IMR-90 (cell line): ENCODE data around the gene MFNG. TPM values are rescaled to one million over a fixed set of nuclear protein-coding genes. Genes with fewer than 3 reads are reported as not detected.

ENCODE experiments used
- ATAC-seq: fragments of 200-7000 bp; cut with Tn5 transposase; 2 replicates; pipeline ENCODE4 v1.9.1; 2020; ENCODE audit warnings: low read depth, mild to moderate bottlenecking, moderate library complexity
- BruUV-seq: library from RNA; stranded (reverse); fragments of 400-500 nt; replicated peaks from 2 replicates; lab custom pipeline; 2021; lab: Mats Ljungman, UMichigan
- CTCF ChIA-PET: fragments of 300-600 bp; formaldehyde crosslinking; extraction: SDS; loops from one replicate; lab custom pipeline; 2021; ENCODE audit warnings: antibody characterized with exemption; lab: Yijun Ruan, JAX
- POLR2A ChIA-PET: fragments of 300-600 bp; sonication (Branson Sonifier 250); formaldehyde crosslinking; loops from one replicate; lab custom pipeline; 2022; ENCODE audit warnings: antibody characterized with exemption; ENCODE audit not compliant: unreplicated experiment; lab: Charles Lee
- DNase-seq: peaks from one replicate; pipeline ENCODE4 v3.0.0; 2013
- H2AFZ ChIP-seq: replicated peaks from 2 replicates; pipeline ENCODE3; 2013; ENCODE audit warnings: low read length, mild to moderate bottlenecking; ENCODE audit not compliant: poor library complexity
- H2AK5ac ChIP-seq: 2 replicates; pipeline ENCODE4 v1.6.1; 2013; ENCODE audit warnings: low read depth, low read length, inconsistent platforms
- H2AK9ac ChIP-seq: replicated peaks from 2 replicates; pipeline ENCODE3; 2013; ENCODE audit warnings: mild to moderate bottlenecking, low read depth, low read length, moderate library complexity; ENCODE audit not compliant: poor library complexity
- H2BK120ac ChIP-seq: 2 replicates; pipeline ENCODE4 v1.6.1; 2013; ENCODE audit warnings: low read depth, low read length, inconsistent platforms
- H2BK15ac ChIP-seq: 3 replicates; pipeline ENCODE4 v1.6.1; 2013; ENCODE audit warnings: low read depth, low read length, inconsistent platforms
- H2BK20ac ChIP-seq: 2 replicates; pipeline ENCODE4 v1.6.1; 2013; ENCODE audit warnings: low read depth, mild to moderate bottlenecking, inconsistent platforms, low read length, moderate library complexity
- H2BK5ac ChIP-seq: 2 replicates; pipeline ENCODE4 v1.6.1; 2013; ENCODE audit warnings: mild to moderate bottlenecking, low read depth, low read length, inconsistent platforms; ENCODE audit not compliant: poor library complexity, severe bottlenecking
- H3K14ac ChIP-seq: replicated peaks from 2 replicates; pipeline ENCODE4 v1.6.1; 2013; ENCODE audit warnings: low read depth, low read length, inconsistent platforms
- H3K18ac ChIP-seq: 2 replicates; pipeline ENCODE4 v1.6.1; 2013; ENCODE audit warnings: low read depth, low read length, control low read depth
- H3K23ac ChIP-seq: 2 replicates; pipeline ENCODE4 v1.6.1; 2013; ENCODE audit warnings: low read depth, low read length, inconsistent platforms
- H3K27ac ChIP-seq: 2 replicates; pipeline ENCODE4 v1.5.1; 2013; ENCODE audit warnings: mild to moderate bottlenecking, control low read depth, low read length; ENCODE audit not compliant: insufficient read depth
- H3K27me3 ChIP-seq: 2 replicates; pipeline ENCODE4 v1.6.1; 2013; ENCODE audit warnings: low read length; ENCODE audit not compliant: control insufficient read depth, insufficient read depth
- H3K36me3 ChIP-seq: 2 replicates; pipeline ENCODE4 v1.6.1; 2013; ENCODE audit warnings: low read length, mixed read lengths; ENCODE audit not compliant: control insufficient read depth, insufficient read depth
- H3K4ac ChIP-seq: 2 replicates; pipeline ENCODE4 v1.6.1; 2013; ENCODE audit warnings: low read depth, low read length, inconsistent platforms
- H3K4me1 ChIP-seq: 2 replicates; pipeline ENCODE4 v1.6.1; 2013; ENCODE audit warnings: low read length, mixed read lengths; ENCODE audit not compliant: control insufficient read depth, insufficient read depth
- H3K4me2 ChIP-seq: 2 replicates; pipeline ENCODE4 v1.6.1; 2013; ENCODE audit warnings: low read depth, mild to moderate bottlenecking, control low read depth, low read length, moderate library complexity
- H3K4me3 ChIP-seq: 2 replicates; pipeline ENCODE4 v1.5.1; 2013; ENCODE audit warnings: low read depth, mild to moderate bottlenecking, control low read depth, low read length, moderate library complexity; ENCODE audit not compliant: insufficient read depth
- H3K56ac ChIP-seq: 2 replicates; pipeline ENCODE4 v1.6.1; 2013; ENCODE audit warnings: low read length, inconsistent platforms; ENCODE audit not compliant: insufficient read depth; ENCODE audit errors: extremely low read depth
- H3K79me1 ChIP-seq, 2 experiments: 2 replicates each; pipeline ENCODE4 v1.6.1; 2013; ENCODE audit warnings: low read length in 2 of 2, inconsistent platforms in 1 of 2, low read depth in 1 of 2
- H3K9ac ChIP-seq: 2 replicates; pipeline ENCODE4 v1.6.1; 2013; ENCODE audit warnings: low read depth, low read length, control low read depth
- H3K9me1 ChIP-seq: 2 replicates; pipeline ENCODE4 v1.6.1; 2013; ENCODE audit warnings: low read length, inconsistent platforms; ENCODE audit not compliant: insufficient read depth
- H3K9me3 ChIP-seq: 2 replicates; pipeline ENCODE4 v1.6.1; 2013; ENCODE audit warnings: low read length; ENCODE audit not compliant: control insufficient read depth, insufficient read depth
- H4K20me1 ChIP-seq: 2 replicates; pipeline ENCODE4 v1.6.1; 2013; ENCODE audit warnings: low read length, inconsistent platforms; ENCODE audit not compliant: insufficient read depth
- H4K5ac ChIP-seq: 2 replicates; pipeline ENCODE4 v1.6.1; 2013; ENCODE audit warnings: mild to moderate bottlenecking, low read depth, low read length, control low read depth
- H4K8ac ChIP-seq, 2 experiments: 2 replicates each; pipeline ENCODE4 v1.6.1; 2013; ENCODE audit warnings: low read depth in 2 of 2, low read length in 2 of 2, control low read depth in 1 of 2, inconsistent platforms in 1 of 2
- H4K91ac ChIP-seq: 2 replicates; pipeline ENCODE4 v1.6.1; 2013; ENCODE audit warnings: low read depth, low read length, inconsistent platforms; ENCODE audit not compliant: insufficient read depth
- CEBPB ChIP-seq: IDR thresholded peaks from 2 replicates; pipeline ENCODE4 v1.6.1; 2012; ENCODE audit warnings: low read depth, low read length, improper control_type of control experiment
- MAZ ChIP-seq: IDR thresholded peaks from 2 replicates; pipeline ENCODE4 v1.6.1; 2012; ENCODE audit warnings: low read depth, mild to moderate bottlenecking, low read length, improper control_type of control experiment, moderate library complexity, borderline replicate concordance
- POLR2A ChIP-seq: IDR thresholded peaks from 2 replicates; pipeline ENCODE4 v1.6.1; 2012; ENCODE audit warnings: mild to moderate bottlenecking, low read depth, low read length
- WGBS, 2 experiments: methylation state at CpG; one replicate each; pipeline versions ENCODE4 v1.1.5 to v1.1.7; 2013; ENCODE audit warnings: missing lambda C conversion rate in 2 of 2; ENCODE audit not compliant: insufficient read length in 1 of 2; ENCODE audit errors: extremely low coverage in 2 of 2; 5-methylcytosine and 5-hydroxymethylcytosine counted together
- dilution Hi-C: fragments of 300-500 bp; cut with HindIII; formaldehyde crosslinking; loops from one replicate; pipeline ENCODE4 v1.14.3; 2018; ENCODE audit warnings: low sequenced_read_pairs; ENCODE audit not compliant: unreplicated experiment
- in situ Hi-C: fragments of 300-500 bp; cut with MboI; formaldehyde crosslinking; loops from 3 replicates; pipeline ENCODE4 v1.14.3; 2019; ENCODE audit warnings: low sequenced_read_pairs, inconsistent platforms, mixed read lengths
- intact Hi-C: fragments of 100-400 bp; cut with micrococcal nuclease; formaldehyde crosslinking; loops from 2 replicates; pipeline ENCODE4 v1.10.0; 2022
- polyA plus RNA-seq, 3 experiments: library from polyadenylated mRNA; depleted of rRNA; stranded (reverse); fragments of >200 nt; gene quantifications; 2 replicates each; pipeline ENCODE4 v1.2.3, GENCODE V29; 2012; ENCODE audit warnings: low replicate concordance in 1 of 3
- total RNA-seq: library from RNA; depleted of rRNA; stranded (reverse); fragments of >200 nt; gene quantifications from 2 replicates; pipeline ENCODE4 v1.2.3, GENCODE V29; 2012

Gene MFNG
- total and polyA plus RNA-seq, 2 of the 4 experiments (the other 2 are of a cell fraction), result 0.15 TPM; not detected in 1

DNA sequence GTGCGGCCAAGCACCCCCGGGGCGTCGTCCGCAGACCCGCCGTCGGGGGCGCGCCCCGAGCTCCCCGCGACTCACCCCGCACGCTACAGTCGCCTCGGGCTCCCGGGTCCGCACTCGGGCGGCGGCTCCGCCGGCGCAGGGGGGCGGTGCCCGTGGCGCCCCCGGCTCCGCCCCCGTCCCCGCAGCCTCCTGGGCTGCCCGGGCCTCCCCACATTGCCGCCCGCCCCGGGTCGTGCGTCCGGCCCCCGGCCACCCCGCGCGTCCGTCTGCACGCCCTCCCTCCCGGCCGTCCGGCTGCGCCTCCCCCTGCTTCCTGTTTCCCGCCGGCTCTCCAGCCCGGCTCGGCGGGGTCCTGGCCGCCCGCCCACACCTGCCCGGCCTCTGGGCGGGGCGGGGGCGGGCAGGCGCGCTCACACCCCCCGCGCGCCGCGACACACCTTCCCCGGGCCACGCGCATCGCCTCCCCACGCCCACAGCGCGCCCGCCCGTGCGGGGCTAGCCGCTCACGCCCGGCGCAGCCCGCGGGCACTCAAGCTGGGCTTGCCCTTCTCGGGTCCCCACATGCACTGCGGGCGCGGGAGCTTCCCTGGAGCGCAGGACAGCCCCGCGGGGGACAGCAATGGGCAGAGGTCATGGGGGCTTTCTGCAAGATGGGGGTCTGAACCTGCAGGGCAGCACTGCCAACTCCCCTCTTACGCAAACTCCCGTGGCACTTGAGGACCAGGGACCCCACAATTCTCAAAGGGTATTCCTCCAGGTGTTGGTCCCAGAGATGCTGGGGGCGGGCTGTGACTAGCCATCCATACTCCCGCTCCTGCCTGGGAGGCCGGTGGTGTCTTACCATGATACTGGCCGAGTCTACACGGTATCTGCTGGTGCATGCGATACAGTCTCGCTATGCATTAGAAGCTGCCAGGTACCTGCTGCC, 33.3 kb upstream of the MFNG start, which contains the start of gene CARD10:
CARD10 (minus strand) TSS at position 148 of the 928 bp plus-strand sequence. CDS start 215 bp downstream, outside the sequence.
- peak within 1 kb of the TSS; percentile 32 for H2BK120ac ChIP-seq
- H2BK20ac ChIP-seq, result no peak within 1 kb of the TSS
- H3K9ac ChIP-seq, result peak within 1 kb of the TSS; percentile 57
- intact Hi-C loops (loop anchor here (1.0 kb wide), 1 partner anchor 32 kb away; no protein-coding TSS in a partner anchor), in situ Hi-C loops (no loop called here), dilution Hi-C loops (no loop called here)
- H3K4me2 ChIP-seq, result peak within 1 kb of the TSS; percentile 86
- peak within 1 kb of the TSS; percentile 58 for H3K23ac ChIP-seq
- TF ChIP-seq MAZ, result peak; percentile 5; the same call in 1 of the 2 replicates
- TF ChIP-seq CEBPB, result no peak
- TF ChIP-seq POLR2A, result 0 out of 2 replicates have a peak, but pooled peaks have one; percentile 28
- H3K4ac ChIP-seq, result peak within 1 kb of the TSS; percentile 58
- ChIA-PET CTCF (no interaction called here), POLR2A (no interaction called here)
- peak within 1 kb of the TSS; percentile 90 for H2AFZ ChIP-seq
- no peak for DNase-seq
- peak within 1 kb of the TSS; percentile 72 to 83; a peak in 3 of 4 replicates for H4K8ac ChIP-seq
- H3K9me3 ChIP-seq, result no peaks in the 10 kb centered on the region
- peak within 1 kb of the TSS; percentile 12; the same call in 1 of the 2 replicates for H3K27ac ChIP-seq
- peak; percentile 83 for ATAC-seq
- H3K4me3 ChIP-seq, result peak within 1 kb of the TSS; percentile 86
- peak within 1 kb of the TSS; percentile 42; the same call in 1 of the 2 replicates for H3K18ac ChIP-seq
- H2BK5ac ChIP-seq, result peak within 1 kb of the TSS; percentile 55
- peak within 1 kb of the TSS; percentile 59 for H2AK5ac ChIP-seq
- WGBS, 2 experiments, result 6% methylated on average over 59 of the region's 99 CpGs; no CpG with 5 or more reads in 1 of the 2 experiments
- peaks cover 9% of the 10 kb centered on the region for H3K4me1 ChIP-seq
- peaks cover 6 to 15% of the 10 kb centered on the region in 2 experiments; a peak in 3 of 4 replicates for H3K79me1 ChIP-seq
- H3K27me3 ChIP-seq, result no peaks in the 10 kb centered on the region
- H3K14ac ChIP-seq, result peak within 1 kb of the TSS; percentile 85
- H2BK15ac ChIP-seq, result peak within 1 kb of the TSS; percentile 14; the same call in 1 of the 3 replicates
- no TSS peak for BruUV-seq
- H3K36me3 ChIP-seq, result peaks cover 6% of the 10 kb centered on the region; the same call in 1 of the 2 replicates
- H4K20me1 ChIP-seq, result no peaks in the 10 kb centered on the region
- peaks cover 2% of the 10 kb centered on the region; the same call in 1 of the 2 replicates for H3K9me1 ChIP-seq
- peak within 1 kb of the TSS; percentile 67 for H4K5ac ChIP-seq
- H3K56ac ChIP-seq, result no peak within 1 kb of the TSS
- H4K91ac ChIP-seq, result peak within 1 kb of the TSS; percentile 62
- H2AK9ac ChIP-seq, result peak within 1 kb of the TSS; percentile 86
